NCI-H2227 (cell line): ENCODE results near the gene PUM1.
A peak's percentile ranks its signal among the peaks of the same experiment; 100 is the strongest.
"Not testable (repeated sequence)": the region's sequence is repeated elsewhere in the genome, so short reads cannot be mapped to it uniquely, and the experiment has no call there.

ENCODE experiments used
- DNase-seq: peaks from one replicate; lab custom pipeline; 2025; ENCODE audit not compliant: unreplicated experiment; lab: John Stamatoyannopoulos, UW

Gene PUM1

GRCh38 chr1:31064718-31065309 lies 703 bp downstream of the PUM1 start:
- DNase-seq, result peak; percentile 65

- no peak for DNase-seq
Observed at GRCh38 chr1:31064111-31064717, 1.3 kb downstream of the PUM1 start.

- no peak for DNase-seq
Observed at GRCh38 chr1:31063631-31064030, 1.9 kb downstream of the PUM1 start.

GRCh38 chr1:31062867-31063380 lies 2.6 kb downstream of the PUM1 start:
- no peak for DNase-seq

- not testable (repeated sequence) for DNase-seq
Observed at GRCh38 chr1:31062162-31062866, 3.2 kb downstream of the PUM1 start.

- no peak for DNase-seq
Observed at GRCh38 chr1:31058012-31058411, 7.5 kb downstream of the PUM1 start.

GRCh38 chr1:31055953-31056352 lies 9.6 kb downstream of the PUM1 start:
- no peak for DNase-seq

GRCh38 chr1:31055501-31055900 lies 10.0 kb downstream of the PUM1 start:
- DNase-seq, result no peak

- DNase-seq, result no peak
Observed at GRCh38 chr1:31054958-31055481, 10.5 kb downstream of the PUM1 start.

- no peak for DNase-seq
Observed at GRCh38 chr1:31054349-31054748, 11.2 kb downstream of the PUM1 start.

GRCh38 chr1:31052613-31053012 lies 12.9 kb downstream of the PUM1 start:
- DNase-seq, result not testable (repeated sequence)

GRCh38 chr1:31051611-31052010 lies 13.9 kb downstream of the PUM1 start:
- DNase-seq, result no peak

- DNase-seq, result not testable (repeated sequence)
Observed at GRCh38 chr1:31047507-31047906, 18.0 kb downstream of the PUM1 start.

- peak; percentile 11 for DNase-seq
Observed at GRCh38 chr1:31043631-31044030, 21.9 kb downstream of the PUM1 start.

- DNase-seq, result no peak
Observed at GRCh38 chr1:31042656-31043055, 22.9 kb downstream of the PUM1 start.

- no peak for DNase-seq
Observed at GRCh38 chr1:31041529-31041928, 24.0 kb downstream of the PUM1 start.

GRCh38 chr1:31040038-31040437 lies 25.5 kb downstream of the PUM1 start:
- DNase-seq, result no peak

- DNase-seq, result not testable (repeated sequence)
Observed at GRCh38 chr1:31038935-31039334, 26.6 kb downstream of the PUM1 start.

- no peak for DNase-seq
Observed at GRCh38 chr1:31038360-31038759, 27.2 kb downstream of the PUM1 start.

GRCh38 chr1:31036749-31037500 lies 28.6 kb downstream of the PUM1 start:
- DNase-seq, result no peak

GRCh38 chr1:31033598-31033997 lies 31.9 kb downstream of the PUM1 start:
- no peak for DNase-seq
